Breast epithelium (tissue), 4 donors: ENCODE data around the gene PAIP2. TPM values are rescaled to one million over a fixed set of nuclear protein-coding genes. Genes with fewer than 3 reads are reported as not detected.

Source experiments
- DNase-seq, 2 donors: peaks; one replicate each; pipeline ENCODE4 v3.0.0-alpha.2; 2019; ENCODE audit warnings: low spot score in 2 of 2
- H3K27ac ChIP-seq, 2 donors: fragments of 200-600 bp; sonication (generic) in 1 of 2; one replicate each; pipeline ENCODE4 v1.5.1; 2016 to 2019; ENCODE audit warnings: mild to moderate bottlenecking in 1 of 2
- H3K27me3 ChIP-seq, 2 donors: fragments of 200-600 bp; sonication (generic) in 1 of 2; one replicate each; pipeline versions ENCODE4 v1.5.1 to v1.6.0; 2017 to 2019; ENCODE audit warnings: control low read depth in 1 of 2, mild to moderate bottlenecking in 1 of 2
- H3K36me3 ChIP-seq: fragments of 200-600 bp; one replicate; pipeline ENCODE4 v1.5.1; 2019
- H3K4me1 ChIP-seq, 2 donors: fragments of 200-600 bp; sonication (generic); one replicate each; pipeline ENCODE4 v1.5.1; 2016 to 2019; ENCODE audit warnings: control low read depth in 1 of 2
- H3K4me3 ChIP-seq, 3 donors: fragments of 200-600 bp; sonication (generic); 1 replicate in 2 of 3; 2 replicates in 1 of 3; pipeline ENCODE4 v1.5.1; 2016 to 2019; ENCODE audit warnings: mild to moderate bottlenecking in 3 of 3, moderate library complexity in 2 of 3
- H3K9me3 ChIP-seq, 2 donors: fragments of 200-600 bp; sonication (generic) in 1 of 2; one replicate each; pipeline ENCODE4 v1.5.1; 2016 to 2019; ENCODE audit warnings: control low read depth in 1 of 2
- POLR2A ChIP-seq: fragments of 450-650 bp; IDR thresholded peaks from one replicate; pipeline ENCODE4 v1.6.1; 2016; ENCODE audit warnings: antibody characterized with exemption, mild to moderate bottlenecking, moderate library complexity
- POLR2AphosphoS5 ChIP-seq, 3 donors: sonication (generic); formaldehyde crosslinking; IDR thresholded peaks; one replicate each; pipeline ENCODE4 v1.6.1; 2017; ENCODE audit warnings: antibody characterized with exemption in 3 of 3
- intact Hi-C: fragments of 100-400 bp; cut with DNase I; formaldehyde crosslinking; loops from one replicate; pipeline ENCODE4 v1.15.1; 2023; ENCODE audit warnings: low total_unique reads
- total RNA-seq, 3 donors: library from RNA; depleted of rRNA; stranded (reverse); fragments of >200 nt; gene quantifications; one replicate each; pipeline ENCODE4 v1.1.0, GENCODE V29; 2016
- TF ChIP-seq, protein P1 (sequence below), 3 donors: fragments of 450-650 bp; IDR thresholded peaks; one replicate each; pipeline ENCODE4 v1.5.1; 2016 to 2017; ENCODE audit warnings: antibody characterized with exemption in 3 of 3, mild to moderate bottlenecking in 3 of 3, moderate library complexity in 3 of 3

Gene PAIP2
- total RNA-seq, 3 donors from 2014 or later, result 86.3 to 95.4 (median 95.0) TPM

DNA sequence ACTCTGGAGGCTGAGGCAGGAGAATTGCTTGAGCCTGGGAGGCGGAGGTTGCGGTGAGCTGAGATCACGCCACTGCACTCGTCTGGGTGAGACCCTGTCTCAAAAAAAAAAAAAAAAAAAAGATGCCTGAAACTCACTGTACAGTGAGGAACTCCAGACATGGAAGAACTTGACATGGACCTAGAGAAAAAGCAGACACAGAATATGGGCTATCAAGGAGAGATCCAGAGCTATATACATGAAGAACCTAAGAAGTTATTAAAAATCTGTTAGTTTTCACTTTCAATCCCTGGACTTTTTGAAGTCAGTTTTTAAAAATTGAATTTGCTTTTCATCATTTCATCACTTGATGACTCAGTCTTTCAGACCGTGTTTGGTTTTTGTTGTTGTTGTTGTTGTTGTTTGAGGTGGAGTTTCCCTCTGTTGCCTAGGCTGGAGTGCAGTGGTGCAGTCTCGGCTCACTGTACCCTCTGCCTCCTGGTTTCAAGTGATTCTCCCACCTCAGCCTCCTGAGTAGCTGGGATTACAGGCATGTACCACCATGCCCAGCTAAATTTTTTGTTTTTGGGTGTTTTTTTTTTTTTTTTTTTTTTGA lies 20.3 kb downstream of the PAIP2 start:
- DNase-seq, result peak in 1 of 2 donors; percentile 2
- Histone ChIP-seq H3K4me3 (no peak overlapping the region), H3K9me3 (no peaks in the 10 kb centered on the region), H3K27ac (no peak overlapping the region), H3K27me3 (no peaks in the 10 kb centered on the region), H3K36me3 (peaks cover 3% of the 10 kb centered on the region), H3K4me1 (no peaks in the 10 kb centered on the region)
- intact Hi-C loops, result no loop called here
- TF ChIP-seq POLR2AphosphoS5 (IDR thresholded peaks at IDR 0.05) (no peak), POLR2A (no peak)
- TF ChIP-seq, protein P1, sequence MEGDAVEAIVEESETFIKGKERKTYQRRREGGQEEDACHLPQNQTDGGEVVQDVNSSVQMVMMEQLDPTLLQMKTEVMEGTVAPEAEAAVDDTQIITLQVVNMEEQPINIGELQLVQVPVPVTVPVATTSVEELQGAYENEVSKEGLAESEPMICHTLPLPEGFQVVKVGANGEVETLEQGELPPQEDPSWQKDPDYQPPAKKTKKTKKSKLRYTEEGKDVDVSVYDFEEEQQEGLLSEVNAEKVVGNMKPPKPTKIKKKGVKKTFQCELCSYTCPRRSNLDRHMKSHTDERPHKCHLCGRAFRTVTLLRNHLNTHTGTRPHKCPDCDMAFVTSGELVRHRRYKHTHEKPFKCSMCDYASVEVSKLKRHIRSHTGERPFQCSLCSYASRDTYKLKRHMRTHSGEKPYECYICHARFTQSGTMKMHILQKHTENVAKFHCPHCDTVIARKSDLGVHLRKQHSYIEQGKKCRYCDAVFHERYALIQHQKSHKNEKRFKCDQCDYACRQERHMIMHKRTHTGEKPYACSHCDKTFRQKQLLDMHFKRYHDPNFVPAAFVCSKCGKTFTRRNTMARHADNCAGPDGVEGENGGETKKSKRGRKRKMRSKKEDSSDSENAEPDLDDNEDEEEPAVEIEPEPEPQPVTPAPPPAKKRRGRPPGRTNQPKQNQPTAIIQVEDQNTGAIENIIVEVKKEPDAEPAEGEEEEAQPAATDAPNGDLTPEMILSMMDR (IDR thresholded peaks at IDR 0.05), result no peak

DNA sequence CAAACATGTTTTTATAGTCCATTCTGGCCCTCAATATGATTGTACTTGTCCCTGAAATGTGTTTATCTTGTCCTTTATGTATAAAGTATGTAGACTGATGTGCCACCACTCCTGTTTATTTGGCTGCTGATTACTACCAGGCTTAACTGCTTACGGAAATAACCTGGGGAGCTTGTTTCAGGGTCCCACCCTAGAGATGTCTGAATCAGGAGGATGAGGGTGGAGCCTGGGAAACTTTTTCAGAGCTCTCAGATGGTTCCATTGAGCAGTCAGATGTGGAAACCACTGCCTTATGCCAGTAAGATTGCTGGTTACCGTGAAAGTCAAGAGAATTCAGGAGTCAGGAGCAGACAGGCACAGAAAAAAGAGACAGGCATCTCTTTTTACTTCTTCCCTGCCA lies 22.3 kb downstream of the PAIP2 start:
- intact Hi-C loops, result no loop called here
- Histone ChIP-seq H3K4me1 (no peaks in the 10 kb centered on the region), H3K4me3 (no peak overlapping the region), H3K27ac (no peak overlapping the region), H3K36me3 (peaks cover 3% of the 10 kb centered on the region), H3K27me3 (no peaks in the 10 kb centered on the region), H3K9me3 (no peaks in the 10 kb centered on the region)
- TF ChIP-seq, protein P1 (IDR thresholded peaks at IDR 0.05), result no peak
- TF ChIP-seq POLR2AphosphoS5 (IDR thresholded peaks at IDR 0.05) (no peak), POLR2A (no peak)
- DNase-seq, result peak in 1 of 2 donors; percentile 2

DNA sequence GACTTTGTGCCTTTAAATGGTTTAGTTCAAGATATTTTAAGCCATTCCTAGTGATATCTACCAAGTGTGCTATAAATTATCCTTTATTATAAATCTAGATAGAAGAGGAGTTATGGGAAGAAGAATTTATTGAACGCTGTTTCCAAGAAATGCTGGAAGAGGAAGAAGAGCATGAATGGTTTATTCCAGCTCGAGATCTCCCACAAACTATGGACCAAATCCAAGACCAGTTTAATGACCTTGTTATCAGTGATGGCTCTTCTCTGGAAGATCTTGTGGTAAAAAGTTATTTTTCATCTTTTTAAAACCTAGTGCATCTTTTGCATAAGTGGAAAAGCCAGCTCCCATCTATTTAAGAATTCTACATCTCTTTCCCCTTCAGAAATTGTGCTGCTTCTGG lies 22.8 kb downstream of the PAIP2 start:
- no peaks in the 10 kb centered on the region for H3K4me1 ChIP-seq
- H3K9me3 ChIP-seq, result no peaks in the 10 kb centered on the region
- no peak for TF ChIP-seq POLR2AphosphoS5 (IDR thresholded peaks at IDR 0.05)
- TF ChIP-seq, protein P1 (IDR thresholded peaks at IDR 0.05), result no peak
- TF ChIP-seq POLR2A, result no peak
- no peaks in the 10 kb centered on the region for H3K27me3 ChIP-seq
- DNase-seq, result no peak
- peaks cover 3% of the 10 kb centered on the region for H3K36me3 ChIP-seq
- no peak overlapping the region for H3K4me3 ChIP-seq
- intact Hi-C loops, result no loop called here
- no peak overlapping the region for H3K27ac ChIP-seq

DNA sequence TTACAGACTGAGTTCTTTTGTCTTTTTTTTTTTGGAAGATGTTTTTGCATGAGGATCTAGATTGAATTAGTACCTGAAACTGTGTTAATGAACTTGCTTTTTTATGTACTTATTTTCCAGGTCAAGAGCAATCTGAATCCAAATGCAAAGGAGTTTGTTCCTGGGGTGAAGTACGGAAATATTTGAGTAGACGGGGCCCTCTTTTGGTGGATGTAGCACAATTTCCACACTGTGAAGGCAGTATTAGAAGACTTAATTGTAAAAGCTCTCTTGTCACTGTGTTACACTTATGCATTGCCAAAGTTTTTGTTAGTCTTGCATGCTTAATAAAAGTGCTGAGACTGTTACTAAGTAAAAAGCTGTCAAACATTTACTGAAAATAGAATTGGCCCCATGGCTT lies 27.0 kb downstream of the PAIP2 start:
- H3K36me3 ChIP-seq, result peaks cover 3% of the 10 kb centered on the region
- intact Hi-C loops, result no loop called here
- no peaks in the 10 kb centered on the region for H3K27me3 ChIP-seq
- H3K9me3 ChIP-seq, result no peaks in the 10 kb centered on the region
- no peak overlapping the region for H3K27ac ChIP-seq
- no peak overlapping the region for H3K4me3 ChIP-seq
- TF ChIP-seq POLR2AphosphoS5 (IDR thresholded peaks at IDR 0.05) (no peak), POLR2A (no peak)
- TF ChIP-seq, protein P1 (IDR thresholded peaks at IDR 0.05), result no peak
- H3K4me1 ChIP-seq, result no peaks in the 10 kb centered on the region
- no peak for DNase-seq

DNA sequence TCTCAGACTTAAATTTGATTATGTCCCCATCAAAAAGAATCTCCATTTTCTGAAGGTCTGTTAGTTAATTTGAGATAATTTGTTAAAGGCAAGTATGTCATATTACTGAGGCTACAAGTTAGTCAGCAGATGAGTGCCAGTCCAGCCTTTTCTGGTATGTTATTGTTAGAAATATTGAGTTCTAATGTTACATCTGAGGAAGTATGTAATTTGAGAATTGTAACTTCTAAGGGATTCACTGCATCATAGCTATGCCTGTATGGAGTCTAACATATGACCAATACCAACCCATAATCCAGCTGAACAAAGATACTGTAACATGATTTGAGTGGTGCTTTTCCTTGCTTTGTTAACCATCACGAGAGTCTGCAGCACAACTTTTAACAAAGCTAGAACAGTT lies 27.5 kb downstream of the PAIP2 start:
- Histone ChIP-seq H3K27me3 (no peaks in the 10 kb centered on the region), H3K9me3 (no peaks in the 10 kb centered on the region), H3K27ac (no peak overlapping the region), H3K4me3 (no peak overlapping the region), H3K4me1 (no peaks in the 10 kb centered on the region), H3K36me3 (no peaks in the 10 kb centered on the region)
- DNase-seq, result no peak
- intact Hi-C loops, result no loop called here
- no peak for TF ChIP-seq POLR2AphosphoS5 (IDR thresholded peaks at IDR 0.05)
- TF ChIP-seq, protein P1 (IDR thresholded peaks at IDR 0.05), result no peak
- no peak for TF ChIP-seq POLR2A
